GM18909 (cell line): Measurements from ENCODE around the gene LYSMD4.
"Not testable (repeated sequence)": the region's sequence is repeated elsewhere in the genome, so short reads cannot be mapped to it uniquely, and the experiment has no call there.

Experiments used
- ATAC-seq: cut with Tn5 transposase; IDR thresholded peaks from one replicate; pipeline ENCODE4 v1.9.1; 2021; ENCODE audit warnings: mild to moderate bottlenecking; ENCODE audit not compliant: unreplicated experiment, poor library complexity

Gene LYSMD4

DNA sequence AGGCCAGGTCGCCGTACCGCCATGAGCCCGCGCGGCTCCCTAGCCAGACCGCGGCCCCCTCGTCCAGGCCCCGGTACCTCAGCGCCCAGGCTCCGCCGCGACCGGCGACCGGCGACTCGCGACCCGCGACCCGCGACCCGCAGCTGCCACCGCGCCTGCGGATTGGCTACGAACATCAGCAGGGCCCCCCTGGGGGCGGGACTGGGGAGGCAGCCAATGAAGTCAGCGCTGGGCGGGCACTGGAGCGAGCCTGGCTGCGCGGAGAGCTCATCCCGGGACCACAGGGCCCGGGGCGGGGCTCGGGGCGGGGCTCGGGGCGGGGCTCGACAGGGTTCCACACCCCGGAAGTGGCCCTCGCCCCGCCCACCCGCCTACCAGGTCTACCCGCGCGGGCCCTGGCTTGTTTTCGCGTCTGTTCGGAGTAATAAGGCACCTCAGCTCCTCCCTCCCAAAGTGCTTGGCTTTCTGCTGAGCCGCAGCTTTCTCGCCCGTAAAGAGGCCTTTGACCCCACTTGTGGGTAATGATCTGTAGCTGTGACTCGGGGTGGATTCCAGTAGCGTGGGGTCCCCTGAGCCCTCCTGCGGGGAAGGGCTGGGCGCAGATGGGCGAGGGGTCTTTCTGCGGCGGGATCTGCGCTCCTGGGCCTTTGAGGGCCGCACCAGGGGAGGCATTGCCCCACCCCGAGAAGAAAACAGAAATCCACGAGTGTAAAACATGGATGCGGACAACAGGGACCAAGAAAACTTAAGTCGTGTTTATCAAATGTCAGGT, at the start of gene LYSMD4:
TSS of gene LYSMD4 (minus strand) at position 170 of the 772 bp plus-strand sequence. CDS start 1,438 bp downstream, outside the sequence.
- peak; percentile 99 for ATAC-seq

DNA sequence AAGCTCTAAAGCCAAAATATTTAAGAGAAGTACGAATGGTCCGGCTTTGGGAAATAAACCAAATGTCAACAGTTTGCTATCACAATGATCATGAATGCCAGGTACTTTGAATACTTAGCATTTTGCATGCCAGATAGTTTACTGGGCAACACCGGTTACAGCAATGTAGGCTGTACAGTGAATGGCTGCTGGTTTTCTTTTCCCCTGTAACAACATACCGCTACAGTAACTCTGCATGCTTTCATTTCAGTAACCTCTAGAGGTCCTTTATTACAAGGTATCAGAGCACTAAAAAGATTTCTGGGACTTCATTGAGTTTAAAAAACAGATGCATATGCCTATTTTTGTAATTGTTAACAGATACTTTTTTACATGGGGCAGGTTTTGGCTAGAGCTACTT, 48.8 kb upstream of the LYSMD4 start:
- ATAC-seq, result not testable (repeated sequence)

DNA sequence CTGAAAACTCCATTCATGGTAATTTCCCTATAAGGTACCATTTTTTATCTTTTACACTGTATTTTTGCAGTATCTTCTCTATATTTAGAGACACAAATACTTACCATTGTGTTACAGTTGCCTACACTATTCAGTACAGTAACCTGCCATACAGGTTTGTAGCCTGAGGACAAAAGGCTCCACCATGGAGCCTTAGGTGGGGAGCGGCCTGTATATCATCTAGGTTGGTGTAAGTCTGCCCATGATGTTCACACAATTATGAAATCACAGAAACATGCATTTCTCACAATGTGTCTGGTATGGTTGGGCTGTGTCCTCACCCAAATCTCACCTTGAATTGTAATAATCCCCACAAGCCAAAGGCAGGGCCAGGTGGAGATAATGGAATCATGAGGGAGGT, 43.9 kb upstream of the LYSMD4 start:
- ATAC-seq, result no peak

DNA sequence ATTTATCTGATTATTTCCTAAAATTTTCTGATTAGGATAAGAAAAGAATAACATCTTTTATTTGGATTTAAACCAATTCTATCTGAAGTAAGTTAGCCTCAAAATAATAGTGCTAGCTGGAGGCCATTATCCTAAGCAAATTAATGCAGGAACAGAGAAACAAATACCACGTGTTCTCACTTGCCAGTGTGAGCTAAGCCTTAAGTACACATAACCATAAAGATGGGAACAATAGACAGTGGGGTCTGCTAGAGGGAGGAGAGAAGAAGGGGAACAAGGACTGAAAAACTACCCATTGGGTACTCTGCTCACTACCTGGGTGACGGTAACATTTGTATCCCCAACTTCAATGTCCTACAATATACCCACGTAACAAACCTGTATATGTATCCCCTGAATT, 31.3 kb upstream of the LYSMD4 start:
- no peak for ATAC-seq

DNA sequence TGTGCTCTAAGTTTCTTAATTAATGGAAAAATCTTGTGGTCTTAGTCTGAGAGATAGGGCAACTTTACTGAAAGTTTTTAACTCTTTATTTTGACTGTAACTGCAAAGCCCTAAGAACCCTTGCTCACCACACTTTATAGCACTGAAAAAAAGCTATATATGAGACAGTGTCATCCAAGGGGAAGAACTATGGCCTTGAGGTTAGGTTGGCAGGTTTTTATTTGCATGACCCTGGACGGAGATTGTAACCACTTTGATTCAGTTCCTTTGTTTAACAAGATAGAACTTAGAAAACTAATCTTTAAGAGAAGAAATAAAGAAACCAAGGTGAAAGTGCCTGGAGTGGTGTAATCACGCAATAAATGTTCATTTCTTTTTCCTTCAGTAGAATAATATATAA, 30.6 kb upstream of the LYSMD4 start:
- ATAC-seq, result no peak

DNA sequence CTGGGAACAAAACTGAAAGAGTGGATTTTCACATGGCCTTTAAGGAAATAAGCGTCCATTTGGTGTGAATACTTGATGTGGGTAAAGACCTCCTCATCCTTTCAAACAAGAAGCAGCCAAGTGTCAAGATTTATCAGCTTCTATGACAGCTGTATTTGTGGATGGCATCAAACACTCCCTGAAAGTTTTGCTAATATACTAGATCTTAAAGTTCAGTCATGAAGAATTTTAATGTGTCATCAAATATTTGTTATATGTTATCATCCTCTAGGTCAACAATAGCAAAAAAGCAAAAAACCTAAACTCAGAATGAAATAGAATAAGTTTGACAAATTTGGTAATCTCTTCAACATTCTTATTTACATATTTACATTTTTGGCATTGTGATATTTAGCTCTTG, 29.1 kb upstream of the LYSMD4 start:
- no peak for ATAC-seq

DNA sequence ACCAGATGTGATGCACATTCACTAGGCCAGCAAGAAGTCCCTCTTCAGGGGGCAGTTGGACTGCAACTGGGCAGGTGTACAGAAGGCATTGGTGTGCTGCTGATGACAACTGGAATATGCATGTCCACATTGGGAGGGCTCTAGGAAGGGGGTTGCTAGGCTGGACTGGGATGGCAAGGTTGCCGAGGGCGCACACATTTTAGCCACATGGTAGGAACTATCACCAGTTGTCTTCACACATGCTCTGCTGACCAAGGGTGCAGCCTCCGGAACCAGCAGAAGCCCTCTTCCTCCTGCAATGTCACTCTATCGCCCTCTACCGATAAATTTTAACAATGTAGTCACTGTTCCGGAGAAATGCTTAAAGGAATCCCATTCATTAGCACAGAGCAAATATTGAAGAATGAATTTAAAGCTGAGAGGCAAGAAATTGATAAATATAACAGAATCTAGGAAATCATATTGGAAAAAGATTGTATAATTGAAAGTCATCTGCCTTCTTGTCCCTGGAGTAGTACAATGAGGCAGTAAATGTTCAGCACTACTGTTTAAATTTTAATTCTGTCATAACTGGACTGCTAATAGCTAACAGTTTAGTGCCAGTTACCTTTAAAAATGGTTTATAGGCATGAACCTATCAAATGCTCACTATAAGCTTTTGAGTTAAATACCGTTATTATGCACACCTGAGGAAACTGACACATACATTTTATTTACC, 22.6 kb upstream of the LYSMD4 start:
- peak; percentile 88 for ATAC-seq

DNA sequence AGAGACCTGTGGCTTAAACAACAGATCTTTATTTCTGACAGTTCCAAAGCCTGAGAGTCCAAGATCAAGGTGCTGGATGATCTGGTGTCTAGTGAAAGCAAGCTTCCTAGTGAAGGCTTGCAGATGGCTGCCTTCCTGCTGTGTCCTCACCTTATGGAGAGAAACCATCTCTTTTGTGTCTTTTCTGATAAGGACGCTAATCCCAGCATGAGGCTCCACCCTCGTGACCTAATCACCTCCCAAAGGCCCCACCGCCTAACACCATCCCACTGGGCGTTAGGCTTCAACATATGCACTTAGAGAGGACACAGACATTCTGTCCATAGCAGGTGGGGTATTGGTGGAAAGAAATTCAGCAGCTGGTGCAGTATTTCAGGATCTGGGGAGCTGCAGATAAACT, 19.8 kb upstream of the LYSMD4 start:
- no peak for ATAC-seq

DNA sequence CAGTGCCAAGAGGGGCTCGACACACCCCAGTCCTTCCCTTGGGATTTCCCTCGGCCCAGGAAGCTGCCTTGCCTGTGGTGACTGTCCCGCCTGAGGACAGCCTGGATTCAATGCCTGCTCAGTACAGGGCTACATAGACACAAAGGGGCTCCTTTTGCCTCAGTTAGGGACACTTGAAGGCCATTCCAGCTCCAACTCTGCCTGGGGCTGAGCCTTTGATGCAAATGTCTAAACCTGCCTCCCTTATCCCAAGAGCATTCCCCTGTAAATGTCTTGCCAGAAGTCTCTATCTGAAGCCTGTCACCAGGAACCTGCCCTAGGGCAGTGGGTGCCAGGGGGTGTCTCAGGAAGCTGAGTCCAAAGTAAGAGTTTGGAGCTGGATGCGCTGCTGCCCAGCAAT, 19.3 kb upstream of the LYSMD4 start:
- ATAC-seq, result no peak

DNA sequence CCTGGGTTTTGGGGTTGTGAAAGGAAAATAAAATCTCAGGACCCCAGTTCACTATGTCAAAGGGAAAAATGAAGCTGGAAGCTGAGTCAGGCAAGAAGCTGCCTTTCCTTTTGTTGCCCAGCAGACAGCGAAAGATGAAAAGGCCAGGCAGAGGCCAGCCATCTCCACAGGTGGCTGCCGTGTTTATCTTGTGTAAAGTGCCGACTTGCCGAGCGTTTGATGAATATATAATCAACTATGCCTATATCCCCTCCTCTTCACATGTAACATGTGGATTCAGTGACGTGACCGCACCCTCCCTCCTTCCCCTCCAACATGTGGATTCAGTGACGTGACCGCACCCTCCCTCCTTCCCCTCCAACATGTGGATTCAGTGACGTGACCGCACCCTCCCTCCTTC, 17.1 kb upstream of the LYSMD4 start:
- not testable (repeated sequence) for ATAC-seq

DNA sequence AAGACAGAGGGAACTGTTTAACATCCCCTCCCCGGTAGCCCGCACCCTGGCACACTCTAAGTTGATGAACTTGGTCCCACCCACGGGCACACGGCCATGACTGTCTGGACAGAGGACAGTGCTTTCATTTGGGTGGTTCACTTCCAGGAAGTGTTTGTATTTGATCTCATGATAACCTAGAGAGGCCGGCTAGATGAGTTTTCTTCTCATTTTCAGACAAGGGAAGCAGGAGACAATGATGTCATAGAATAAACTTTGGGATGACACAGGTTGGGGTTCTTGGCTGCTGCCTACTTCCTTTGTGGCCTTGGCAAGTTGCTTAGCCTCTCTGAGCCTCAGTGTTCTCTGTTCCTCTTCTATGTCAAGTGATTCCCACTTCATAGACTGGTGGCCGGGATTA, 16.1 kb upstream of the LYSMD4 start:
- no peak for ATAC-seq

DNA sequence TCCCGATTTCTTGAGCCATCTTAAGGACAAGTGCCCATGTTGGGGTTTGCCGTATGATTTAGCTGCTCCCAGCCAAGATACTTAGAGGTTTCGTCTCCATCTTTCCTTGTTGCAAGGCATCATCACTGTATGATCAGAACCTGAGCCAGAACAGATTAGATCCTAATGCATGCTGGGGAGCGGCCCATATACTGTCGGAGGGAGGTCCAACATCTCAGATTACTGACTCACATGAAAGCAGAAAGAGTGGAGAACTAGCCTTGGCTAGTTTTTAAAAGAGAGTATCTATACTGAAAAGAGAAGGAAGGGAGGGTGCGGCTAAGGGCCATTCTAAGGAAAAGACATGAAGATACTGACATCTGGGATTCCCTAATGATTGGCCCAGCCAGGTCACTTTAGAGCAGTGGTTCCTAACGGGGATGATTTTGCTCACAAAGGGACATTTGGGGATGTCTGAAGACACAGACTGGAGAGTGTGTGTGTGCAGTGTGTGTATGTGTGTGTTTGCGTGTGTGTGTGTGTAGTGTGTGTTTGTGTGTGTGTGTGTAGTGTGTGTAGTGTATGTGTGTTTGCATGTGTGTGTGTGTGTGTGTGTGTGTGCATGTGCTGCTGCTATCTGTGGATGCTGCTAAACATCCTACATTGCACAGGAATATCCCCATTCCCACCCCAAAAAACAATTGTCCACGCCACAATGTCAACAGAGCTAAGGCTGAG, 12.3 kb upstream of the LYSMD4 start:
- no peak for ATAC-seq

DNA sequence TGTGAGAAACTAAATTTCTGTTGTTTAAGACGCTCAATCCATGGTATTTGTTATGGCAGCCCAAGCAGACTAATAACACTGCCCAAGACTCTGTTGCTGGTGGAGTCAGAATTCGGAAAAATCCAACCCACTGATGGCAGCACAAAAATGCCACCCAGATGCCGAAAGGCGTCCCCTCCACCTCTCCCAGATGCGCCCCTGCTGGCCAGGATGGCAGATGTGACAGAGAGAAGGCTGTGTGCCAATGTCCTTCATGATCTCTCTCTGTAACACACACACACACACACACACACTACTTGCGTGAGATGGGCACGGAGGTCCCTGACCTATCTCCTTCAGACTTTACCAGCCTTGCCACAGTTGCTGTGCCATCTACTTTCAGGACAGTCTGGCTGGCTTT, 10.9 kb upstream of the LYSMD4 start:
- ATAC-seq, result no peak

DNA sequence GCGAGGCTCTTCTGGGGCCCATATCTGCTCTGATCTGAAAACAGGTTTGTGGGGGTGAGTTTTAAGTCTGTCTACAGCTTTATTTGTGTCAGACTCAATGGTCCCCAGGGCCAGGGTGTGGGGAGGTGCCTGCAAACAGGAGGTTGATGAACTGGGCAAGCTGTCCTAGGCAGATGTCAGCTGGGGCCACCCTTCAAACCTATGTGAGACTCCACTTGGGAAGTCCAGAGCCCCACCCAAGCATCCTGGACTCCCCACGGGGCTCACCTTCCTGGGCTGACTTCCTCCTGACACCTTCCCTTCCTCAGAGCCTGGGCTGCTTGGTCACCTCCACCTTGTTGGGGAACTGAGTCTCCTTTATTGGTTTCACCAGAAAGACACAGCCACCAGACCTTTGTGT, 8.6 kb upstream of the LYSMD4 start:
- ATAC-seq, result no peak

DNA sequence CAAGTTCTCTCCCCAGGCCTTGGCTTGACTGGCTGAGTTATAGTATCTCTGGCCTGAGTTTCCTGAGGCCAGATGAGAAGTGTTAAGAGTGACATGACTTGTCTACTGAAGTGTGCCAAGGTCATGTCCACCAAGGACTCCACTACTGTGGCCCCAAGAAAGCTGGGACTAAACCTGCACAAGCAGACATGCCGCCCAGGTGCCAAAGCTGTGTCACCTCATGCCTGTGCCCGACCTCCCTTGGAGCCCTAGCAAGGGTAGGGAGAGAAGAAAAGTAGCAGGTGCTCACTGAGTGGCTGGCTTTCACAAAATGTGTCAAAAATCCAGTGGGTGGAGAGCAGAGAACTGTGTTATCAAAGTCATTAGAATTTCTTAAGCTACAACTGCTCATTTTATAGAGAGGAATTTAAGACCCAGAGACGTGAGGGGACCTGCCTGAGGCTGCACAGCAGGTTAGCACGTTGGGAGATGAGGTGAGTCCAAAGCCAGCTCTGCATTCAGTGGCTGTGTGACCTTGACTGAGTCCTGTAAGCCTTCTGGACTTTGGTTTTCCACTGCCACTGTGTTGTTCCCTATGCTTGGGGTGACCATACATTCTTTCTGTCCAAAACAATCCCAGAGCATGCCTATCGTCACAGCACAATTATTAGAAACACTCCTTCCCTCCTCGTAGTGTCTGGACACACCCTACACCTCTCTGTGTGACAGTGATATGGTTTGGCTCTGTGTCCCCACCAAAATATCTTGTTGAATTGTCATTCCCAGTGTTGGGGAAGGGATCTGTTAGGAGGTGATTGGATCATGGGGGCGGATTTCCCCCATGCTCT, 5.0 kb upstream of the LYSMD4 start:
- no peak for ATAC-seq

DNA sequence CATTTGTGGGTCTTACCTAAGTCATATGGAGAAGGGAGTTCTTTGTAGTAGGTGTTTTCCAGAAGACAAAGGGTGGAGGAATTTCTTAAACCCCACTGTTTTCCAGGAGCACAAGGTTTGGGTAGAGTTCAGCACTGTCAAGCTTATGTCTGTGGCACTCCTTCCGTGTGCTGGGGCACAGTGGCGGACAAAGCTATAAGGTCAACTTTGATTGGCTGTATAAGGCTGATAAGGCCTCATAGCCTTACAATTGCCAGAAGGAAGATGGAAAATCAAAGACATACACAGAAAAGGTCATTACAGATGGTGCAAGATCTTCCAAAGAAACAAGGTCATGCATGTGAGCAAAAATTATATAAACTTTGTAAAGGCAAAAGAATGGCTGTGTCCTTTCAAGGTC, 3.5 kb upstream of the LYSMD4 start:
- ATAC-seq, result no peak

DNA sequence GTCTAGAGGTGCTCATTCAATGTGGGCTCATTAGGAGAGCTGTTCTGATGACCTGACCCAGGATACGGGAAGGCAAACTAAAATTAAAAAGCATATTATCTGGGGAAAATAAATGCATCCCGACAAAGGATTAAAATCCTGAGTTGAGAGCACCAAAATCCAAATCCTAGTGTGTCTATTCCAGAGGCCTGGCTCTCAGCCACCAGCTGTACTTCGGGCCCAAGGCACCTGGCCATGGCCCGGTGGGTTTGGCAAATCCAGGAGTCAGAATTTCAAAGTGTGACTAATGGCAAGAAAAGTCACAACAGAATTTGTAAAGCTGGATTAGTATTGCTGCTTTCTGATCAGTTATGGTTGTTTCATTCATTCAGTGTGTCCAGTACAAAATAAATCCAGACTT, 2.6 kb upstream of the LYSMD4 start:
- ATAC-seq, result no peak

DNA sequence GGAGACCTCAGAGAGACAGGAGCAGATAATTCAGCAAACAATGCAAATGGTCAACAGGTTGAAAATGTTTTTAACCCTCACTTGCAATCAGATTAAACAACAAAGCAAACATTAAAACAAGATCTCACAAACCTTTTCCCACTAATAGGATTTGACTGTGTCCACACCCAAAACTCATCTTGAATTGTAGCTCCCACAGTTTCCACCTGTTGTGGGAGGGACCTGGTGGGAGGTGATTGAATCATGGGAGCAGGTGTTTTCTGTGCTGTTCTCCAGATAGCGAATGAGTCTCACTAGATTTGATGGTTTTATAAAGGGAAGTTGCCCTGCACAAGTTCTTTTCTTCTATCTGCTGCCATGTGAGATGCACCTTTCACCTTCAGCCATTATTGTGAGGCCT, 1.3 kb upstream of the LYSMD4 start:
- ATAC-seq, result no peak

DNA sequence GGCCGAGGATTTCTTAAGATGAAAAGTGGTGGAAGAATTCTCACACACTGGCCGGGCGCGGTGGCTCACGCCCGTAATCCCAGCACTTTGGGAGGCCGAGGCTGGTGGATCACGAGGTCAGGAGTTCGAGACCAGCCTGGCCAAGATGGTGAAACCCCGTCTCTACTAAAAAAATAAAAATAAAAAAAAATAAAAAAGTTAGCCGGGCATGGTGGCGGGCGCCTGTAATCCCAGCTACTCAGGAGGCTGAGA, 729 bp upstream of the LYSMD4 start:
- not testable (repeated sequence) for ATAC-seq

DNA sequence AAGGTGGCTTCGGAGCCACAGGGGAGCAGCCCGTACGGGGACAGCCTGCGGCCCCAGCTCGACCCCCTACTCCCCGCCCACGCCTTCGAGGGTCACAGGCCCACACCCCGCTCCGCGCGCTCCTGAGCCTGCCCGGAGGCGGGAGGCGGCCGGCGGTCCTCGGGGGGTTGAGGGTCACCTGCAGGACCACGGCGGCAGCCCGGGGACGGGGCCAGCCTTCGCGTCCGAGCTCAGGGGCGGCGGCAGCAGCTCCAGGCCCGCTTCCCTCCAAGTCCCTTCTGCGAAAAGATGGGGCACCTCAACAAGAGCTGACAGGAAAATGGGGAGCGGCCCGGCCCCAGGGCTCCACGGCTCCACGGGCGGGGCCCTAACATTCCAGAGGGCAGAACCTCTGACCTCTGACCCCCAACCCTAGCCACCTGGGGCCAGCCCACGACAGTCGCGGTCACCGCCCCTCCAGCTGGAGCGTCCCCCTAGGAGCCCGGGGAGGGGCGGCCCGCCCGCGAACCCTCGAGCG, 428 bp downstream of the LYSMD4 start:
- peak; percentile 32 for ATAC-seq
